Omental fat pad (tissue), 4 donors: ENCODE results near the gene IARS1. TPM values are rescaled to one million over a fixed set of nuclear protein-coding genes. Genes with fewer than 3 reads are reported as not detected.

Experiments used
- ATAC-seq: fragments of 150-250 bp; one replicate; pipeline ENCODE4 v1.9.1; 2016; ENCODE audit warnings: mild to moderate bottlenecking, moderate library complexity; ENCODE audit not compliant: low FRiP score
- DNase-seq: peaks from one replicate; pipeline ENCODE4 v3.0.0-alpha.2; 2019; ENCODE audit warnings: low spot score
- CTCF ChIP-seq, 3 donors: fragments of 450-650 bp; IDR thresholded peaks; one replicate each; pipeline ENCODE4 v1.5.1; 2016 to 2017; ENCODE audit warnings: antibody characterized with exemption in 3 of 3, mild to moderate bottlenecking in 3 of 3, moderate library complexity in 2 of 3
- small RNA-seq: library from RNA; depleted of rRNA; stranded (forward); fragments of <200 nt; gene quantifications from one replicate; pipeline ENCODE3, GENCODE V24; 2016
- total RNA-seq, 4 donors: library from RNA; depleted of rRNA; stranded (reverse); fragments of >200 nt; gene quantifications; one replicate each; pipeline ENCODE4 v1.1.0, GENCODE V29; 2016

Gene IARS1
- total RNA-seq, 4 donors from 2014 or later = 73.8 to 198 (median 85.8) TPM

GRCh38 chr9:92247981-92248380 lies 45.5 kb downstream of the IARS1 start:
- DNase-seq (no peak), ATAC-seq (no peak)
- no peak for TF ChIP-seq CTCF (IDR thresholded peaks at IDR 0.05)

- no peak for TF ChIP-seq CTCF (IDR thresholded peaks at IDR 0.05)
Measured at GRCh38 chr9:92247296-92247695, 46.2 kb downstream of the IARS1 start.

GRCh38 chr9:92245005-92245797 lies 48.3 kb downstream of the IARS1 start:
- DNase-seq = no peak
- TF ChIP-seq CTCF (IDR thresholded peaks at IDR 0.05) = no peak
- no peak for ATAC-seq

More at GRCh38 chr9:92247296-92247695, 46.2 kb downstream of the IARS1 start:
- ATAC-seq = no peak
- no peak for DNase-seq

Small RNA genes lying within 50 kb of the gene (small RNA-seq; reads per million reads assigned to genes)
- gene MIR3651 (not detected), gene SNORA84 (0.77 reads per million)

Other genes starting within 250 kb of the IARS1 start
- 10 to 100 TPM; 71.1 to 92.0 (median 89.1) TPM for gene SPTLC1, start 178.3 kb downstream of the IARS1 start, total RNA-seq
- gene NOL8, start 31.7 kb upstream of the IARS1 start, total RNA-seq = 10 to 100 TPM; 25.2 to 49.1 (median 34.7) TPM
- gene CENPP, start 32.3 kb upstream of the IARS1 start, total RNA-seq = 1 to 10 TPM; 1.2 to 7.0 (median 5.6) TPM
- 100 to 1,000 TPM in 3 of 4 donors, 10 to 100 TPM in 1; 24.6 to 412 (median 114) TPM for gene OGN, start 110.9 kb upstream of the IARS1 start, total RNA-seq
- gene OMD, start 130.8 kb upstream of the IARS1 start, total RNA-seq = 100 to 1,000 TPM in 1 of 4 donors, 10 to 100 TPM in 3; 10.2 to 122 (median 40.2) TPM
- 10 to 100 TPM in 2 of 4 donors, 1 to 10 TPM in 2; 4.8 to 17.7 (median 11.4) TPM for gene ASPN, start 188.8 kb upstream of the IARS1 start, total RNA-seq
- 10 to 100 TPM; 45.6 to 80.6 (median 54.1) TPM for gene ECM2, start 242.3 kb upstream of the IARS1 start, total RNA-seq